GM18873 (cell line): ENCODE measurements around the gene KLRC4.
"Not testable (repeated sequence)": the region's sequence is repeated elsewhere in the genome, so short reads cannot be mapped to it uniquely, and the experiment has no call there.

Source experiments
- ATAC-seq: cut with Tn5 transposase; IDR thresholded peaks from one replicate; pipeline ENCODE4 v1.9.1; 2021; ENCODE audit warnings: mild to moderate bottlenecking, moderate library complexity, moderate number of reproducible peaks; ENCODE audit not compliant: unreplicated experiment, low FRiP score

Gene KLRC4

GRCh38 chr12:10409392-10409791 lies at the start of gene KLRC4:
Gene KLRC4, minus strand, starts transcription at chr12:10409757. Its CDS starts 182 bp downstream, at chr12:10409575.
- ATAC-seq, result no peak

DNA sequence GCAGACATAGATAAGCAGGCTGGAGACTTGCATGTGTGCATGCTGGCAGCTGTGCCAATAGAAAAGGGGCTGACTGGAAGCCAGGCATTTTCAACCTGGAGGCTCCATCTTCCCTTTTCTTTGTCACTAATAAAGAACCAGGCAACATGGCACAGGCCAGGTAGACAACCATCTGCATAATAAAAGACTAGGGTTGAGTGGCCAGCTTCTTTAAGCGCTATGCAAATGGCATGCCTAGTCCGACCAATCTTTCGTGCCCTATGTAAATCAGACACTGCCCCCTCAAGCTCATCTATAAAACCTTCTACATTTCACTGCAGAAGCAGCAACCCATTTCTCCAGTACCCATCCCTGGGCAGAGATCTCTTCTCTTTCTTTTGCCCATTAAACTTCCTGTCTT lies 48.2 kb upstream of the KLRC4 start:
- no peak for ATAC-seq

DNA sequence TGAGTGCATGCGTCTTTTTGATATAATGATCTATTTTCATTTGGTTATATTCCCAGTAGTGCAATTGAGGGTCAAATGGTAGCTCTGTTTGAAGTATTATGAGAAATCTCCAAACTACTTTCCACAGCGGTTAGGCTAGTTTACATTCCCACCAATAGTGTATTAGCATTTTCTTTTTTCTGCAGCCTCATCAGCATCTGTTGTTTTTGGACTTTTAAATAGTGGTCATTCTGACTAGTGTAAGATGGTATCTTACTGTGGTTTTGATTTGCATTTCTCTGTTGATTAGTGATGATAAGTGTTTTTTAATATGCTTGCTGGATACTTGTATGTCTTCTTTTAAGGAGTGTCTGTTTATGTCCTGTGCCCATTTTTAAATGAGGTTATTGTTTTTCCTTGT lies 47.3 kb upstream of the KLRC4 start:
- no peak for ATAC-seq

GRCh38 chr12:10455766-10456165 lies 46.2 kb upstream of the KLRC4 start:
- ATAC-seq, result no peak

GRCh38 chr12:10454531-10454930 lies 45.0 kb upstream of the KLRC4 start:
- no peak for ATAC-seq

- no peak for ATAC-seq
Observed at GRCh38 chr12:10453156-10453555, 43.6 kb upstream of the KLRC4 start, which contains the start of gene KLRC1. Gene KLRC1, minus strand, starts transcription at chr12:10453377. Its CDS starts 2,221 bp downstream, at chr12:10451156.

DNA sequence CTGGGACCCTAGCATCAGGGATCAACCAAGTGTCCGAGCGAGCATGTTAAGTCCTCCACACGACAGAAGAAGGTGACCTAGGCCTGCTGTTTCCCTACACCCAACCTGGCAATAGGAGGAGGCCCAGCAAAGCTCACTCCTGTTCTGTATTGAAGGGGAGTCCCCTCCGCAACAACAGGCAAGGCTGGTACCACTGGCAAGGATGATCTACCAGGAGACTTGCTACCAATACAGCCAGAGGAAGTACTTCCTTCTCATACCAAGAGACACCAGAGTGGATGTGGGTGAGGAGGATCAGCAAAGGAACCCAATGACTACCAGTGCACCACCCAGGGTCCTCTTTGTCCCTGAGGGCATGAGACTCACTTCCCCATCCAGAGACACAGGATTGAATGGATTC lies 38.7 kb upstream of the KLRC4 start:
- ATAC-seq, result no peak

DNA sequence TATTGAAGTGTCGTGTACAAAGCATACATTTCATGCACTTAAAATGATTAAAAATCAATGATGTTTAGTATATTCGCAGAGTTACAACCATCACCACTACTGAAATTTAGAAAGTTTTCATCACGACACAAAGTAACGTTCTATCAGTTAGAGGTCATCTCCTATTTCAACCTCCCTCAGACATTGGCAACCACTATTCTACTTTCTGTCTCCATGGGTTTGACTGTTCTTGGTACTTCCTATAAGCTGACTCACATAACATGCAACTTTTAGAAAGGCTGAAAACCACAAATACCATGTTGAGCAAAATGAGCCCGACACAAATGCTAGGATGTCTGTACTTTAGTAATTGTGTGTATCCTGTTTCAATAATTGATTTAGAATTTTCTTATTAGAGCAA lies 36.5 kb upstream of the KLRC4 start:
- not testable (repeated sequence) for ATAC-seq

- ATAC-seq, result not testable (repeated sequence)
Observed at GRCh38 chr12:10441144-10441543, 31.6 kb upstream of the KLRC4 start.

- not testable (repeated sequence) for ATAC-seq
Observed at GRCh38 chr12:10439608-10440274, 30.2 kb upstream of the KLRC4 start.

- ATAC-seq, result not testable (repeated sequence)
Observed at GRCh38 chr12:10437601-10438000, 28.0 kb upstream of the KLRC4 start.

DNA sequence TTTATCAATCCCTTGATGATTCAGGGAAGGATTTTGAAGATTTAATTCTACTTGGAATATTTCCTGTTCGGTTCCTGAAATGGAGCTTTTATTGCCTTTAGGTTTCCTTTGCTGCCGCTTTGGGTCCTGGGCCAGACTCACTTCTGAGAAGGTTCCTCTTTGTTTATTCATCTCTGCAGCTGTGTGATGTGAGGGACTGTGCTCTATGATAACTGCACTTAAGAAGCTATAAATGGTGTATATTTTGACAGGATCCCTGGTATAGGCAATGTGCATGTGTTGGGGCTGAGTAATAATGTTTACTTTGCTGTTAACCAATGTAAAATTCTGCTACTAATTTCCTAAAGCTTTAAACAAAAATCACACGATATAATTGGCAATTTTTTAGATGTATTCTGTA lies 26.3 kb upstream of the KLRC4 start, which contains the start of gene KLRC2:
TSS of gene KLRC2 (minus strand) at position 195 of the 400 bp plus-strand sequence. CDS start at position 171, 24 bp downstream.
- not testable (repeated sequence) for ATAC-seq

DNA sequence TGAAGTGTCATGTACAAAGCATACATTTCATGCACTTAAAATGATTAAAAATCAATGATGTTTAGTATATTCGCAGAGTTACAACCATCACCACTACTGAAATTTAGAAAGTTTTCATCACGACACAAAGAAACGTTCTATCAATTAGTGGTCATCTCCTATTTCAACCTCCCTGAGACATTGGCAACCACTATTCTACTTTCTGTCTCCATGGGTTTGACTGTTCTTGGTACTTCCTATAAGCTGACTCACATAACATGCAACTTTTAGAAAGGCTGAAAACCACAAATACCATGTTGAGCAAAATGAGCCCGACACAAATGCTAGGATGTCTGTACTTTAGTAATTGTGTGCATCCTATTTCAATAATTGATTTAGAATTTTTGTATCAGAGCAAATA lies 21.1 kb upstream of the KLRC4 start:
- ATAC-seq, result not testable (repeated sequence)

- not testable (repeated sequence) for ATAC-seq
Observed at GRCh38 chr12:10425938-10426337, 16.4 kb upstream of the KLRC4 start.

DNA sequence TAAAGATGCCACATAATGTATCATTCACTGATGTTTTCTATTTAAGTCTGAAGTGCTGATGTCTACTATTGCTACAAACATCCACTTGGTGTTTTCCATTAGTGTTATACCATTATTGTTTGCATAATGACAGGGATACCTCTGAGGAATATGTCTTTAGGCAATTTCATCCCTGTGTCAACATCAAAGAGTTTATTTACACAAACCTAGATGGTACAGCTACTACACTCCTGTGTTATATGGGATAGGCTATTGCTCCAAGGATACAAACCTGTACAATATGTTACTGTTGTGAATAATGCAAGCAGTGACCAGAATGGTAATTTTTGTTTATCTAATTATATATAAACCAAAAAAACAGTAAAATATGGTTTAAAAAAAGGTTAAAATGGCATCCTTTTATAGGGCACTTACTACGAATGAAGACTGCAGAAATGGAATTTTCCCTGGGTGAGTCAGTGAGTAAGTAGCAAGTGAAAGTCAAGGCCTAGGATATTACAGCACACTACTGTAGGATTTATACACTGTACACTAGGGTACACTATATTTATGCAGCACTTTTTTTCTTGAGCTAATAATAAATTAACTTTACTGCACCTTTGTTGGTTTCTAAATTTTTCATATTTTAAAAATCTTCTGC lies 14.8 kb upstream of the KLRC4 start:
- ATAC-seq, result not testable (repeated sequence)

- ATAC-seq, result not testable (repeated sequence)
Observed at GRCh38 chr12:10422159-10422558, 12.6 kb upstream of the KLRC4 start.

- not testable (repeated sequence) for ATAC-seq
Observed at GRCh38 chr12:10420334-10420733, 10.8 kb upstream of the KLRC4 start, which contains the start of gene KLRC3. Gene KLRC3, minus strand, starts transcription at chr12:10420595. Its CDS starts 45 bp downstream, at chr12:10420550.

GRCh38 chr12:10408842-10409241 lies 715 bp downstream of the KLRC4 start:
- ATAC-seq, result no peak

- no peak for ATAC-seq
Observed at GRCh38 chr12:10406725-10407124, 2.8 kb downstream of the KLRC4 start.

GRCh38 chr12:10405294-10405693 lies 4.3 kb downstream of the KLRC4 start:
- no peak for ATAC-seq

DNA sequence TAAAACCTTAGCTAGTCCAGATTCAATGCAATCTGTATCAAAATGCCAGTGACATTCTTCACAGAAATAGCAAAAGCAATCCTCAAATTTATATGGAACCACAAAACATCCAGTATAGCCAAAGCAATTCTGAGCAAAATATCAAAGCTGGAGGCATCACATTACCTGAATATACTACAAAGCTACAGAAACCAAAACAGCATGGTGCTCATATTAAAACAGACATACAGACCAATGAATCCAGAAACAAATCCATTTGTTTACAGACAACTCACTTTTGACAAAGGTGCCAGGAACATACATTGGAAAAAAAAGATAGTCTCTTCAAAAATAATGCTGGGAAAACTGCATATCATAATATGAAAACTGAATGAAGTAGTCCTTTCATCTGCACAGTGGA lies 4.8 kb downstream of the KLRC4 start:
- ATAC-seq, result no peak

GRCh38 chr12:10400829-10401228 lies 8.7 kb downstream of the KLRC4 start:
- no peak for ATAC-seq
